Trophoblast cell (in vitro differentiated cells and primary cell): ENCODE data around the gene SLC28A2.

Experiments used
- DNase-seq, 2 donors: peaks; one replicate each; pipeline ENCODE4 v3.0.0-alpha.2; 2016
- H2AFZ ChIP-seq: 2 replicates; pipeline ENCODE4 v1.6.1; 2013; ENCODE audit warnings: low read length, moderate library complexity, mild to moderate bottlenecking; ENCODE audit not compliant: insufficient read depth, poor library complexity
- H2AK5ac ChIP-seq: 2 replicates; pipeline ENCODE4 v1.6.1; 2013; ENCODE audit warnings: mild to moderate bottlenecking, low read length
- H2BK120ac ChIP-seq: 2 replicates; pipeline ENCODE4 v1.6.1; 2013; ENCODE audit warnings: low read length, mild to moderate bottlenecking, moderate library complexity; ENCODE audit not compliant: insufficient read depth, poor library complexity
- H2BK12ac ChIP-seq: 2 replicates; pipeline ENCODE4 v1.6.1; 2013; ENCODE audit warnings: mild to moderate bottlenecking, low read length, moderate library complexity
- H2BK5ac ChIP-seq: 2 replicates; pipeline ENCODE4 v1.6.1; 2013; ENCODE audit warnings: low read length, low read depth, moderate library complexity, mild to moderate bottlenecking; ENCODE audit not compliant: poor library complexity
- H3K14ac ChIP-seq: 2 replicates; pipeline ENCODE4 v1.6.1; 2013; ENCODE audit warnings: mild to moderate bottlenecking, low read length
- H3K18ac ChIP-seq: 2 replicates; pipeline ENCODE4 v1.6.1; 2013; ENCODE audit warnings: mild to moderate bottlenecking, low read length
- H3K23ac ChIP-seq: 2 replicates; pipeline ENCODE4 v1.6.1; 2013; ENCODE audit warnings: low read length
- H3K27ac ChIP-seq: 2 replicates; pipeline ENCODE4 v1.5.1; 2013; ENCODE audit warnings: low read depth, mild to moderate bottlenecking, inconsistent platforms, low read length, moderate library complexity
- H3K27me3 ChIP-seq: 2 replicates; pipeline ENCODE4 v1.6.1; 2013; ENCODE audit warnings: inconsistent platforms, mild to moderate bottlenecking, low read length, moderate library complexity; ENCODE audit not compliant: insufficient read depth
- H3K36me3 ChIP-seq, 2 experiments: 1 replicate in 1 of 2; 2 replicates in 1 of 2; pipeline ENCODE4 v1.6.1; 2013; ENCODE audit warnings: low read length in 2 of 2, mild to moderate bottlenecking in 2 of 2, moderate library complexity in 1 of 2; ENCODE audit not compliant: insufficient read depth in 2 of 2, control insufficient read depth in 1 of 2
- H3K4ac ChIP-seq: 2 replicates; pipeline ENCODE4 v1.6.1; 2013; ENCODE audit warnings: low read depth, mild to moderate bottlenecking, low read length, moderate library complexity
- H3K4me1 ChIP-seq, 2 experiments: 1 replicate in 1 of 2; 2 replicates in 1 of 2; pipeline ENCODE4 v1.6.1; 2013; ENCODE audit warnings: low read length in 2 of 2, mild to moderate bottlenecking in 2 of 2, moderate library complexity in 1 of 2; ENCODE audit not compliant: insufficient read depth in 2 of 2, control insufficient read depth in 1 of 2
- H3K4me2 ChIP-seq: 2 replicates; pipeline ENCODE4 v1.6.1; 2013; ENCODE audit warnings: inconsistent platforms, mild to moderate bottlenecking, low read length, moderate library complexity
- H3K4me3 ChIP-seq: 2 replicates; pipeline ENCODE4 v1.5.1; 2013; ENCODE audit warnings: mild to moderate bottlenecking, low read depth, low read length, inconsistent platforms
- H3K79me1 ChIP-seq: one replicate; pipeline ENCODE4 v1.6.1; 2013; ENCODE audit warnings: low read length
- H3K79me2 ChIP-seq: 2 replicates; pipeline ENCODE4 v1.6.1; 2013; ENCODE audit warnings: low read length, mild to moderate bottlenecking; ENCODE audit not compliant: control insufficient read depth, insufficient read depth, poor library complexity
- H3K9ac ChIP-seq: 2 replicates; pipeline ENCODE4 v1.6.1; 2013; ENCODE audit warnings: mild to moderate bottlenecking, low read length
- H3K9me3 ChIP-seq: 2 replicates; pipeline ENCODE4 v1.6.1; 2013; ENCODE audit warnings: low read depth, mild to moderate bottlenecking, control low read depth, inconsistent platforms, low read length; ENCODE audit not compliant: insufficient read depth
- H4K12ac ChIP-seq: 2 replicates; pipeline ENCODE4 v1.6.1; 2013; ENCODE audit warnings: low read depth, mild to moderate bottlenecking, low read length, moderate library complexity
- H4K8ac ChIP-seq: 2 replicates; pipeline ENCODE4 v1.6.1; 2013; ENCODE audit warnings: low read depth, mild to moderate bottlenecking, low read length, moderate library complexity
- H4K91ac ChIP-seq: one replicate; pipeline ENCODE4 v1.6.1; 2013; ENCODE audit warnings: low read depth, mild to moderate bottlenecking, low read length, moderate library complexity
- WGBS: extraction: QIAGEN DNeasy Blood & Tissue Kit; methylation state at CpG from one replicate; pipeline ENCODE4 v1.1.7; 2013; ENCODE audit warnings: missing lambda C conversion rate; ENCODE audit not compliant: insufficient read length, insufficient coverage; ENCODE audit errors: extremely low coverage; 5-methylcytosine and 5-hydroxymethylcytosine counted together

Gene SLC28A2

GRCh38 chr15:45228931-45229330 is 23.1 kb upstream of the SLC28A2 start:
- H3K4ac ChIP-seq, result no peak overlapping the region
- H3K4me1 ChIP-seq, result no peaks in the 10 kb centered on the region
- H2BK5ac ChIP-seq, result no peak overlapping the region
- H3K36me3 ChIP-seq, result no peaks in the 10 kb centered on the region
- H3K18ac ChIP-seq, result no peak overlapping the region
- H3K9ac ChIP-seq, result no peak overlapping the region
- no peak overlapping the region for H3K14ac ChIP-seq
- H3K23ac ChIP-seq, result no peak overlapping the region
- no peak overlapping the region for H2BK120ac ChIP-seq
- no peak overlapping the region for H4K8ac ChIP-seq
- no peak for DNase-seq
- H3K4me2 ChIP-seq, result no peak overlapping the region
- H4K91ac ChIP-seq, result no peak overlapping the region
- no peaks in the 10 kb centered on the region for H3K79me2 ChIP-seq
- H3K9me3 ChIP-seq, result peaks cover 5% of the 10 kb centered on the region
- no peak overlapping the region for H2AK5ac ChIP-seq
- H3K4me3 ChIP-seq, result no peak overlapping the region
- no peaks in the 10 kb centered on the region for H3K79me1 ChIP-seq
- no peak overlapping the region for H4K12ac ChIP-seq
- no peak overlapping the region for H2AFZ ChIP-seq
- no peaks in the 10 kb centered on the region for H3K27me3 ChIP-seq
- no peak overlapping the region for H3K27ac ChIP-seq
- WGBS, result no CpG with 5 or more reads among the region's 5 CpGs
- H2BK12ac ChIP-seq, result no peak overlapping the region

GRCh38 chr15:45230245-45230965 is 21.6 kb upstream of the SLC28A2 start:
- Histone ChIP-seq H4K91ac (no peak overlapping the region), H3K27me3 (no peaks in the 10 kb centered on the region), H3K79me2 (no peaks in the 10 kb centered on the region), H4K12ac (no peak overlapping the region), H3K4ac (no peak overlapping the region), H2BK120ac (no peak overlapping the region), H3K9ac (no peak overlapping the region), H3K18ac (no peak overlapping the region), H3K23ac (no peak overlapping the region), H3K9me3 (peaks cover 5% of the 10 kb centered on the region), H2AK5ac (no peak overlapping the region), H4K8ac (no peak overlapping the region), H3K79me1 (no peaks in the 10 kb centered on the region), H3K36me3 (no peaks in the 10 kb centered on the region), H3K4me2 (no peak overlapping the region), H2BK12ac (no peak overlapping the region), H3K4me3 (no peak overlapping the region), H3K14ac (no peak overlapping the region), H2AFZ (no peak overlapping the region), H2BK5ac (no peak overlapping the region), H3K27ac (no peak overlapping the region), H3K4me1 (no peaks in the 10 kb centered on the region)
- no peak for DNase-seq
- no CpG with 5 or more reads among the region's 1 CpG for WGBS

GRCh38 chr15:45231132-45231531 is 20.9 kb upstream of the SLC28A2 start:
- Histone ChIP-seq H3K27me3 (no peaks in the 10 kb centered on the region), H2BK120ac (no peak overlapping the region), H4K91ac (no peak overlapping the region), H3K4me3 (no peak overlapping the region), H3K9ac (no peak overlapping the region), H3K79me2 (no peaks in the 10 kb centered on the region), H2BK5ac (no peak overlapping the region), H2BK12ac (no peak overlapping the region), H2AFZ (no peak overlapping the region), H3K27ac (no peak overlapping the region), H4K12ac (no peak overlapping the region), H3K4me2 (no peak overlapping the region), H3K4me1 (no peaks in the 10 kb centered on the region), H4K8ac (no peak overlapping the region), H3K23ac (no peak overlapping the region), H2AK5ac (no peak overlapping the region), H3K4ac (no peak overlapping the region), H3K14ac (no peak overlapping the region), H3K36me3 (no peaks in the 10 kb centered on the region), H3K79me1 (no peaks in the 10 kb centered on the region), H3K18ac (no peak overlapping the region), H3K9me3 (peaks cover 5% of the 10 kb centered on the region)
- WGBS, result no CpG with 5 or more reads among the region's 3 CpGs
- DNase-seq, result no peak

- H2BK120ac ChIP-seq, result no peak overlapping the region
- H3K4me3 ChIP-seq, result no peak overlapping the region
- no peaks in the 10 kb centered on the region for H3K79me2 ChIP-seq
- H4K12ac ChIP-seq, result no peak overlapping the region
- DNase-seq, result no peak
- H3K27me3 ChIP-seq, result no peaks in the 10 kb centered on the region
- H3K4me1 ChIP-seq, result no peaks in the 10 kb centered on the region
- H3K4me2 ChIP-seq, result no peak overlapping the region
- H2AFZ ChIP-seq, result no peak overlapping the region
- no peak overlapping the region for H4K8ac ChIP-seq
- H3K18ac ChIP-seq, result no peak overlapping the region
- no peak overlapping the region for H3K4ac ChIP-seq
- no peak overlapping the region for H3K27ac ChIP-seq
- no peak overlapping the region for H3K9ac ChIP-seq
- H3K36me3 ChIP-seq, result no peaks in the 10 kb centered on the region
- H2BK12ac ChIP-seq, result no peak overlapping the region
- no peaks in the 10 kb centered on the region for H3K79me1 ChIP-seq
- H3K9me3 ChIP-seq, result peaks cover 5% of the 10 kb centered on the region
- H3K23ac ChIP-seq, result no peak overlapping the region
- WGBS, result no CpG with 5 or more reads among the region's 4 CpGs
- no peak overlapping the region for H2BK5ac ChIP-seq
- H2AK5ac ChIP-seq, result no peak overlapping the region
- H3K14ac ChIP-seq, result no peak overlapping the region
- H4K91ac ChIP-seq, result no peak overlapping the region
These were observed 20.0 kb upstream of the SLC28A2 start for GRCh38 chr15:45231864-45232562.
